GM12872 (cell line): ENCODE data around the gene HECW1.

ENCODE experiments used
- TF ChIP-seq, protein P1 (sequence below): IDR thresholded peaks from 3 replicates; pipeline ENCODE4 v1.5.1; 2011; ENCODE audit warnings: low read depth, mild to moderate bottlenecking, low read length, moderate library complexity; ENCODE audit not compliant: insufficient read depth

Gene HECW1

DNA sequence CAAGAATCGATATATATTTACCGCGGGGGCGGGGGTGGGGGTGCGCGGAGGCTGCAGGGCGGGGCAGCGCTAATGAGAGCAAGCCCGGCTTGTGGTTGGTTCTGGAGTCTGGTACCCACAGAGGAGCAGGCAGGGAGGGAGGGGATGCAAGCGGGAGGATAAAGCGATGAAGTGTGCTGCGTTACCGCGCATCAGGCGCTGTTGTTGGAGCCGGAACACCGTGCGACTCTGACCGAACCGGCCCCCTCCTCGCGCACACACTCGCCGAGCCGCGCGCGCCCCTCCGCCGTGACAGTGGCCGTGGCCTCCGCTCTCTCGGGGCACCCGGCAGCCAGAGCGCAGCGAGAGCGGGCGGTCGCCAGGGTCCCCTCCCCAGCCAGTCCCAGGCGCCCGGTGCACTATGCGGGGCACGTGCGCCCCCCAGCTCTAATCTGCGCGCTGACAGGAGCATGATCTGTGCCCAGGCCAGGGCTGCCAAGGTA is at the start of gene HECW1:
TSS of gene HECW1 (plus strand) at position 189 of the 482 bp plus-strand sequence. CDS start 131,259 bp downstream, outside the sequence.
- TF ChIP-seq, protein P1, sequence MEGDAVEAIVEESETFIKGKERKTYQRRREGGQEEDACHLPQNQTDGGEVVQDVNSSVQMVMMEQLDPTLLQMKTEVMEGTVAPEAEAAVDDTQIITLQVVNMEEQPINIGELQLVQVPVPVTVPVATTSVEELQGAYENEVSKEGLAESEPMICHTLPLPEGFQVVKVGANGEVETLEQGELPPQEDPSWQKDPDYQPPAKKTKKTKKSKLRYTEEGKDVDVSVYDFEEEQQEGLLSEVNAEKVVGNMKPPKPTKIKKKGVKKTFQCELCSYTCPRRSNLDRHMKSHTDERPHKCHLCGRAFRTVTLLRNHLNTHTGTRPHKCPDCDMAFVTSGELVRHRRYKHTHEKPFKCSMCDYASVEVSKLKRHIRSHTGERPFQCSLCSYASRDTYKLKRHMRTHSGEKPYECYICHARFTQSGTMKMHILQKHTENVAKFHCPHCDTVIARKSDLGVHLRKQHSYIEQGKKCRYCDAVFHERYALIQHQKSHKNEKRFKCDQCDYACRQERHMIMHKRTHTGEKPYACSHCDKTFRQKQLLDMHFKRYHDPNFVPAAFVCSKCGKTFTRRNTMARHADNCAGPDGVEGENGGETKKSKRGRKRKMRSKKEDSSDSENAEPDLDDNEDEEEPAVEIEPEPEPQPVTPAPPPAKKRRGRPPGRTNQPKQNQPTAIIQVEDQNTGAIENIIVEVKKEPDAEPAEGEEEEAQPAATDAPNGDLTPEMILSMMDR: no peak

DNA sequence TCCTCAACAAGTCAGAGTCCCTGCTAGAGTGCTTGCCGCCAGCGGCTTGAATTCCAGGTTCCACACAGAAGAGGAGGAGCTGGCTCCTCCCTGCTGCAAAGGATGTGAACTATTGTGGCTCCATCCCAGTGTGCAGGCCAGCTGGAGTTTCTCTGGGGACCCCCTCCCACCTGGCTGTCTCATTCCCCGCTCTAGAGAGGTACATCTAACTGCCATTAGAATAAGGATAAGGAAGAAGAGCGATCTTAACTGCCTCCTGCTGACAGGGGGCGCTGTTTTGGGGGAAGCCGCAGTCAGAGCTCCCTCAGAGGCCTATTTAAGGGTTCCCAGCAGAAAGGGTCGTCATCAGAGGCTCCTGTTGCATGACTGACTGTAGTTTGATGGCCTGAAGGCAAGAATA is 40.8 kb upstream of the HECW1 start:
- TF ChIP-seq, protein P1: peak; percentile 67

DNA sequence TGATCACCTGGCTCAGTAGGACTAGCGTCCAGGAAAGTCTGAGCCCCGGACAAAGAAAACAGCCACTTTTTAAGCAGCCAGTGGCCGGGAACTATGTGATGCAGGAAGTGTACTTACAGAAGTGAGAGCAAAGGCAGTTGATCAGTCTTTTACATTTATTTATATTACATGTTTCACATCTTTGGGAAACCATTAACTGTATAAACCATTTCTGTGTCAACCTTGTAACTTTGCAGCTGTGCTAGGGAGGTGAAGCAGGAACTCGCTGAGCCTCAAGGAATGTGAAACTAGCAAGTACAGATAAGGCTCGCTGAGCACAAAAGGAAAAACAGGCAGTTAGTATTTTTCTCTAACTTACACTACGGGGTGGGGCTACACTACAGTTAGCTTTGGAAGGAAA is 39.9 kb upstream of the HECW1 start:
- TF ChIP-seq, protein P1: no peak

DNA sequence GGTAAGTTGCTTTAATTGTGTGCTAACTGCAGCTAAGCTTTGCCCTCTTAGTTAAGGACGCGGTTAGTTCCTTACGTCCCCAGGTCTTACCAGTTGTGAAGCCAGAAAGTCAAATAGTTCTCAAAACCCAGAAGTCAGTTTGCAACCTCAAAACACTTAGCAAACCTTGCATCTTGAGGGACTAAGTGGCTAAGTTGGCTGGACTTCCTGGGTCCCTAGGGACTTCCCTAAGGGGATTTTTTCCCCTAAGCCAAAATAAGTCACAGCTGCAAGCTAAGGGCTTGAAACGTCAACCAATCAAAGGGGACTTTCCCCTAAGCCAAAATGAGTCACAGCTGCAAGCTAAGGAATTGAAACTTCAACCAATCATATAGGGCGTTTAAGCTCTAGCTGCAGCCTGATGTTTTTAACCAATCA is 36.2 kb upstream of the HECW1 start:
- TF ChIP-seq, protein P1: no peak

DNA sequence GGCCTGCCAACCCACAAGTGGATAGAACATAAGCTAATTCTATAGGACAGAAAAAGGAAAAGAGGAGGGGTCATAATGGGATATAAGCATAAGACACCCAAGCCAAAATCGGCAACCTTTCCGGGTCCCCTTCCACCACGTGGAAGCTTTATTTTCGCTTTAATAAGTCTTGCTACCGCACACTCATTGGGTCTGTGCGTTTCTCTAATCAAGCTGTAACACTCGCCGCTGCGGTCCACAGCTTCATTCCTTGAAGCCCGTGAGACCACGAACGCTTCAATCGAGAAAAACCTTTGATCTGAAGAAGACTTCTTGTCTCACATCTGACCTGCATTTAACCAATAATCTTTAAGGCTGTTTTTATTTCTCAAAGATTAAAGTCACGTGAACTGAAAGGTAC is 35.8 kb upstream of the HECW1 start:
- TF ChIP-seq, protein P1: no peak

DNA sequence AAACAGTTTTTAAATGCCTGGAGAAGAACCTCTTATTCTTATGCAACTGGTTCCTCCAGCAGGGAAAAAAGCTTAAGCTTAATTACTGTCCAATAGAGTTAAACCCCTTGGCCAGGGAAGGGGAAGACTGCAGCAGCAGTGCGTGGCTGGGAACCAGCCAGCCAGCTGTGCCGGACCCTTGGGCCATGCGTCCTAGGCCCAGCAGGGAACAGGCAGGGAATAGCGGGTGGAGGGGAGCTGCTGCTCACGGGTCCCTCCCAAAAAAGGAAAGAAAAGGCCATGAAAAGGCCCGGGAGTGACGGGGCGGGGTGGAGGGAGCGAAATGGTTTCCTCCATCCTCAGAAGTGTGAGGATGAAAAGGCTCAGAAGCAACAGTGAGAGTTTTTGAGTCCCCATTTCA is 35.2 kb upstream of the HECW1 start:
- TF ChIP-seq, protein P1: no peak

DNA sequence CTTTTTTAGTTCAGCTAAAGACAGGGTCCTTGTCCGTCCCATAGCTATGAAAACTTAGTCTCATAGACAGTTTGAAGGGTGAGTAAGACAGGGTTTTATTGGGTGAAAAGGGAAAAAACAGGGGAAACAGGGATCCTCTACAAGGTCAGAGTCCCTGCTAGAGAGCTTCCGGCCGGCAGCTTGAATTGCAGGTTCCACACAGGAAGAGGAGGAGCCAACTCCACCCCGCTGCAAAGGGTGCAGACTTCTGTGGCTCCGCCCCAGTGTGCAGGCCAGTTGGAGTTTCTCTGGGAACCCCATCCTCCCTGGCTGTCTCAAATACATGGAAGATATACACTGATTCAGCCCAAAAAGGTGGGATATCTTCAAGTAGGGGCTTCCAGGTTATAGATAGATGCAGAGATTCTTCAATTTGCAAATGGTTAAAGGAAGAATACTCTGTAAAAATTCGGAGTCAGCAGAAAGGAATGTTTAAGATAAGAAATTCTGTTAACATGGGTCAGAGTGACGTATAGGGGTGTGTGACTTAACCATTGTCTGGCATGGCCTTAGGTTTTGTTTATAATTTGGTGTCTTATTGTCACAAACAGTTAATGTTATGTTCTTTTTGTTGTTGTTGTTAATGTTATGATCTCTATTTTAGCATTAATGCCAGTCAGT is 34.6 kb upstream of the HECW1 start:
- TF ChIP-seq, protein P1: no peak
